GM19438 (cell line): ENCODE data around the gene FOXO6.

Experiments
- ATAC-seq: cut with Tn5 transposase; IDR thresholded peaks from one replicate; pipeline ENCODE4 v1.9.1; 2021; ENCODE audit warnings: low read depth; ENCODE audit not compliant: unreplicated experiment

FOXO6 gene

DNA sequence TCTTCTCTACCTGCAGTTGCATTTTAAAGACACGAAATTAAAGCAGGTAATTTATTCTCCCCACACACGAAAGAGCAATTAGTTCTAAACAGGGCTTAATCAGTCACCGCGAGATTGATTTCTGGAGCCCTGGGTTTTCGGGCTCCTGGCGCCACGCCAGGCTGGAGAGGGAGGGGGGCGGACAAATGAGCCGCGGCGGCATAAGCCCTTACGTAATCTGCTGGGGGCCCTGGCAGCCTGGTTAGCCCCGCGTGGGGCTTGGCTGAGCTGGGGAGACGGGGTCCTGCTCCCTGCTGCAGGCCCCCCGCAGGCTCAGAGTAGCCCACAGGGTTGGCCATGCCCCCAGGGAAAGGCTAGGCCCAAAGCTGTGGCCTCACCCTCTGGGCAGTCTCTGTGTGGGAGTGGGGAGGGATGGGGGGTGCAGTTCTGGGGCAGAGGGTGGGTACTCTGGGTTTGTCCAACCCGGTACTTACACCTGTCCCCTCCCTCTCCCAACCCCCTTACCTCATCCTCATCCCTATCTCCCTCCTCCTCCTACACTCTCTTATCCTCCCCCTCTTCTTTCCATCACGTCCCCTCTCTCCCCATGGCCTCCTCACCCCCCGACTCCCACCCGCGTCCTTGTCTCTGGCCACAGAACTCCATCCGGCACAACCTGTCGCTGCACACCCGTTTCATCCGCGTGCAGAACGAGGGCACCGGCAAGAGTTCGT, 19.9 kb downstream of the FOXO6 start:
- no peak for ATAC-seq

DNA sequence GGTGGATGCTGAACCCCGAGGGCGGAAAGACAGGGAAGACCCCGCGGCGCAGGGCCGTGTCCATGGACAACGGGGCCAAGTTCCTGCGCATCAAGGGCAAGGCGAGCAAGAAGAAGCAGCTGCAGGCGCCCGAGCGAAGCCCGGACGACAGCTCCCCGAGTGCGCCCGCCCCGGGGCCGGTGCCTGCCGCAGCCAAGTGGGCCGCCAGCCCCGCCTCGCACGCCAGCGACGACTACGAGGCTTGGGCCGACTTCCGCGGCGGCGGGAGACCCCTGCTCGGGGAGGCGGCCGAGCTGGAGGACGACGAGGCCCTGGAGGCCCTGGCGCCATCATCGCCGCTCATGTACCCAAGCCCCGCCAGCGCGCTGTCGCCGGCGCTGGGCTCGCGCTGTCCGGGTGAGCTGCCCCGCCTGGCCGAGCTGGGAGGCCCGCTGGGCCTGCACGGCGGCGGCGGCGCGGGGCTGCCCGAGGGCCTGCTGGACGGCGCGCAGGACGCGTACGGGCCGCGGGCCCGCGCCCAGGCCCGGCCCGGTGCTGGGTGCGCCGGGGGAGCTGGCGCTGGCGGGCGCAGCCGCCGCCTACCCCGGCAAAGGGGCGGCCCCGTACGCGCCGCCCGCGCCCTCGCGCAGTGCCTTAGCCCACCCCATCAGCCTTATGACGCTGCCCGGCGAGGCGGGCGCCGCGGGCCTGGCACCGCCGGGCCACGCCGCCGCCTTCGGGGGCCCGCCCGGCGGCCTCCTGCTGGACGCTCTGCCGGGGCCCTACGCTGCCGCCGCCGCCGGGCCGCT, 20.7 kb downstream of the FOXO6 start:
- no peak for ATAC-seq

DNA sequence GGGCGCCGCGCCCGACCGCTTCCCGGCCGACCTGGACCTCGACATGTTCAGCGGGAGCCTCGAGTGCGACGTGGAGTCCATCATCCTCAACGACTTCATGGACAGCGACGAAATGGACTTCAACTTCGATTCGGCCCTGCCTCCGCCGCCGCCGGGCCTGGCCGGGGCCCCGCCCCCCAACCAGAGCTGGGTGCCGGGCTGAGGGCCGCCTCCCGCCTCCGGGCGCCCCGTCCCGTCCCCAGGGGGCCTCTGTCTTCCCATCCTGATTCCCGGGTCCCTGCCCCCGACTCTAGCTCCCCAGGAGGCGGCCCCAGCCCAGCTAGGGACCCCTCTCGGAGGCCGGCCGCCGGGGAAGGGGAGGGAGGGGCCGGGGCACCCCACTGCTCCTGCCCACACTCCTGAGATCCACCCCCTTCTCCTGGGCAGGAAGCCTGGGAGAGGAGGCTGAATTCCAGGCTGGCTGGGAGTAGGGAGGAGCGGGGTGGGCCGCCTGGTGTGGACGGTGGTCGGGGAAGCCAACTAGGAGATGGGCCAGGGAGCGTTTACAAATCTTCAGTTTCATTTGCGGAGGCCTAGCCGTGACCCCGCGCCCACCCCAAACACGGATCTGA, 21.4 kb downstream of the FOXO6 start:
- ATAC-seq: no peak

GRCh38 chr1:41383094-41383852, 22.0 kb downstream of the FOXO6 start:
- ATAC-seq: no peak

GRCh38 chr1:41384579-41384978, 23.3 kb downstream of the FOXO6 start:
- ATAC-seq: no peak

- no peak for ATAC-seq
Measured at GRCh38 chr1:41385398-41386195, 24.4 kb downstream of the FOXO6 start.

DNA sequence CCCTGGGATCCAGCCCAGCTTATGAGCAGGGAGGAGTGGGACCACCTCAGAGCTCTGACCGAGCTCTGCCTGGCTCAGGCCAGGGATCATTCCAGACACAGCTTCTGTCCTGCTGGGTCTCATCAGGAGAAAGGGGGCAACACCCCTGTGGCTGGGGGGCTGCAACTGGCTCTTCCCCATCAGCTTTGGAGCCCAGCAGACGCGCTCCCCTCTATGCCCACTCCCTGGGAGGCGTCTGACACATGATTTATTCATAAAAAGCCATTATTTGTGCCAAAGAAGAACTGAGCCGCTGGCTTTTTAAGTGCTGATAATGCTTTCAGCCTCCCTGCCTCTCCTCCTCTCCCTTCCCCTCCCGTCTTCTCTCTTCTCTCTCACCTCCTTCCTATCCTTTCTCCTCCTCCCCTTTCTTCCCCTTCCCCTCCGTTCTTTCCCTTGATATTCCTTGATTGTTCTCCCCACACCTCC, 25.0 kb downstream of the FOXO6 start:
- ATAC-seq: no peak

DNA sequence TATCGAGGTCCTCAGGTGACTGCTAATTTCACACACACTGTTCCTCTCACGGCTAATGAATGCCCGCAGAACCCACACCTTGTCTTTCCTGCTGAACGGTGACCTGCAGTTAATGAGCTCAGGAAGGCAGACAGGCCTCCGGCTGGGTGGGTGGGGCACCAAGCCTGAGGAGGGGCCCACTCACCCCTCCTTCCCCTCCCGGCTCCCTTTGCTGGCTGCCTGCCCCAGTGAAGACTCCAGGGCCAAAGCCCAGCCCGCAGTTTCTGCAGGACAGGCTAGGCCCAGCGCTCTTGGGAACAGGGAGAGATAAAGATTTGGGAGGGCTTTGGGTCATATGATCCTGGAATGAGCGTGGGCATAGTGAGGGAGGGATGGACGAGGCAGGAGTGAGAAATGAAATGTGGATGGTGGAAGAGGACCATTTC, 26.4 kb downstream of the FOXO6 start:
- no peak for ATAC-seq

DNA sequence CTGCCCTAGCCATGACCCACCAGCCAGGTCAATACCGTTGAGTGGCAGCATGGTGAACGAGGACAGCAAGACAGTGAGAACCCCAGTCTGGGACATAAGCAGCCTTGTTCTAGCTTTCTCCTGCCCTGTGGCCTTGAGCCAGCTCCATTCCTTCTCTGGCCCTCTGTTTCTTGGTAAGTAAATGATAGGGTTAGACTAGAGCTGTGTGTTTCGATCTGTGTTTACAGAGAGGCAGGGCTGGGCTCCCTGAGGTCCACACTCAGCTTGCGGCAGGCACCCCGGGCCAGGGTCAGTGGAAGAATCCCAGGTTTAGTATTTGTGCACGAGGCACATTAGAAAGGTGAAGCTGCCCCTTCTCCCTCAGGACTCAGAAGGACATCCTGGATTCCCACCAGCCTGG, 27.3 kb downstream of the FOXO6 start:
- ATAC-seq: no peak

- ATAC-seq: no peak
Measured at GRCh38 chr1:41389009-41389408, 27.8 kb downstream of the FOXO6 start.

- no peak for ATAC-seq
Measured at GRCh38 chr1:41390166-41390565, 28.9 kb downstream of the FOXO6 start.

DNA sequence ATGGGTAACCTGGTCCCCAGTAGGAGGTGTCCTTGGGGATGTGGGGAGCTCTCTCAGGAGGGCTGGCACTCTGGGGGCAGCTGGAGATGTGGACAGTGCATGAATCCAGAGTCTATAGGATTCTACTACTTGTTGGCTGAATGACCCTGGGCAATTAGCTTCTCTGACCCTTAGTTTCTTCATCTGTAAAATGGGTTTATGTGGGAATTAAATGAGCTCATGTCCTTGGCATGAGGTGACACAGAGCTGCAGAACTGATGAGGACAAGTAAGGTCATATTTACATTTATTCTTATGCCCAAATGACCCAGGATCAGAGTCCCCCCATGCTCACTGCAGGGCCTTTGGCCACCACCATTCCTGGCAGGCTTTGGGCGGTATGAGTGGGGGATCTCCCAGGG, 29.3 kb downstream of the FOXO6 start:
- no peak for ATAC-seq

DNA sequence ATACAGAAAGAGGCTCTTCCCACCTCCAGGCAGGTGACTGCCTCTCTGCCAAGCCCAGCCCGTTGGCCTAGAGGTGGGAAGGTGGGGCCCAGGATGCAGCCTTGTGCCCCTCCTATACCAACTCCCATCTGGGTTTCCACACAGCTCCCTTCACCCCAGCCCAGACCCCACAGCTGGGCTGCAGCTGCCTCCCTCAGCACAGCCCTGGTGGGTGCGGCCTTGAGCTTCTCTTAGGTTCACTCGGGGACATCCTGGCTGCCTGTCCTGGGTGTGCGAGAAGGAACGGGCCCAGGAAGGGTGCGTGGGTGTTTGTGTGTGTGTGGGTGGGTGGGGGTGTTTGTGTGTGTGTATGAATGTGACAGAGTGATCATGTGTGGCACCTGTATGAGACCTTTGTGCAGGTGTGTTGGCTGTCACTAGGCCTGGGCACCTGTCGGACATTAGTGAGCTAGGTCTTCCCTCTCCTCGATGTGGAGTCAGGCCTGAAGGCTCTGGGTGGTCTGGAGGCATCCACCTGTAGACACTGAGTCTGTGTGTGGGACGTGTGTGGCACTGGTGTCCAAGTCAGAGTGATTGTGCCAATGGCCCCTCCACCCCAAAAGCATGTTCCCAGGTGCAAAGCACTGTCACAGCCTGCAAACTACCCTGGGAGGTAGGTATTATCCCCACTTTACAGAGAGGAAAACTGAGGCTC, 30.7 kb downstream of the FOXO6 start:
- ATAC-seq: no peak

GRCh38 chr1:41392528-41392924, 31.3 kb downstream of the FOXO6 start:
- no peak for ATAC-seq

- no peak for ATAC-seq
Measured at GRCh38 chr1:41393716-41394368, 32.6 kb downstream of the FOXO6 start.

DNA sequence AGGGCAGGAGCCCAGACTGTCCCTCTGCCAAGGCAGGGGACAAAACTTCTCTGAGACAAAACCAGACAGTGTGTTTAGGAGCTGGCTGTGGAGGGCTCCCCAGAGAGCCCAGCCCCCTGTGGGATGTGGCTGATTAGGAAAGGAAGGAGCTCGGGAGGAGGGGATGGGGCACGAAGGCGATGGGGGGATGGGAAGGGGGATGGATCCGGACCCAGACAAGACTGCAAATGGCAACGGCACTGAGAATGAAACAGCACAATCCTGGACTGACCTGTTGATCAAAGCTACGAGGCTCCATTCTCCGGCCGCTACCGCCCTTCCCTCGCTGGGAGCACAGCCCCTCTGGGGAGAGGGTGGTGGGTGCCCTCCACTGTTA, 33.1 kb downstream of the FOXO6 start:
- no peak for ATAC-seq

- no peak for ATAC-seq
Measured at GRCh38 chr1:41394959-41395956, 34.0 kb downstream of the FOXO6 start.

DNA sequence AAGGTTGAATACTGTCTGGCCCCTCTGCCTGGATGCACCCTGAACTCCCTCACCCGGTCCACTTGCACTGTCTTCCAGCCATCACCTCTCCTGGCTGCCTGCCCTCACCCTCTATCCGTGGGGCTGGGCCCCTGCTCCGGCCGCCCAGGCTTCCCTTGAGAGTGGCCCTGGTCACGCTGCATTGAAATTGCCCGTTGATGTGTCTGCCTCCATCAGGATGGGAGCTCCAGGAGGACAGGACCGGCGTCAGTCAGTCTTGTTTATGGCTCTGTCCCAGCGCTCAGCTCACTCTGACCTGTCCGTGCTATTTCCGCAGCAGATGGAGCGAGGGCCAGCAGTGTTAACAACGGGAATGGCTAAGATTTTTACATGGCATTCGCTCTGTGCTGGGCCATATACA, 34.9 kb downstream of the FOXO6 start:
- no peak for ATAC-seq
